Astrocyte of the hippocampus (primary cell): ENCODE results near the gene KPNB1.

ENCODE experiments used
- DNase-seq: peaks from one replicate; pipeline ENCODE4 v3.0.0; 2011; ENCODE audit warnings: low read depth, low spot score

The KPNB1 gene

GRCh38 chr17:47636273-47637030 lies 13.3 kb upstream of the KPNB1 start:
- no peak for DNase-seq

- no peak for DNase-seq
Measured at GRCh38 chr17:47638903-47639302, 10.8 kb upstream of the KPNB1 start.

GRCh38 chr17:47640076-47640475 lies 9.6 kb upstream of the KPNB1 start:
- DNase-seq = no peak

- no peak for DNase-seq
Measured at GRCh38 chr17:47641202-47641601, 8.5 kb upstream of the KPNB1 start.

GRCh38 chr17:47643116-47643515 lies 6.6 kb upstream of the KPNB1 start:
- no peak for DNase-seq

GRCh38 chr17:47644324-47644723 lies 5.4 kb upstream of the KPNB1 start:
- no peak for DNase-seq

GRCh38 chr17:47649972-47650524 lies 329 bp downstream of the KPNB1 start:
- no peak for DNase-seq

GRCh38 chr17:47650525-47651522 lies 1.1 kb downstream of the KPNB1 start:
- peak; percentile 98 for DNase-seq

GRCh38 chr17:47651704-47652103 lies 2.0 kb downstream of the KPNB1 start:
- DNase-seq = no peak

GRCh38 chr17:47652570-47652969 lies 2.9 kb downstream of the KPNB1 start:
- DNase-seq = peak; percentile 39

- no peak for DNase-seq
Measured at GRCh38 chr17:47653442-47653841, 3.7 kb downstream of the KPNB1 start.

GRCh38 chr17:47654991-47655390 lies 5.3 kb downstream of the KPNB1 start:
- peak; percentile 10 for DNase-seq

GRCh38 chr17:47660064-47660492 lies 10.4 kb downstream of the KPNB1 start:
- DNase-seq = no peak

GRCh38 chr17:47663912-47664623 lies 14.3 kb downstream of the KPNB1 start:
- DNase-seq = peak; percentile 88

GRCh38 chr17:47664624-47664941 lies 14.9 kb downstream of the KPNB1 start:
- DNase-seq = no peak

- DNase-seq = no peak
Measured at GRCh38 chr17:47665655-47666054, 15.9 kb downstream of the KPNB1 start.

- DNase-seq = no peak
Measured at GRCh38 chr17:47669081-47669480, 19.4 kb downstream of the KPNB1 start.

- DNase-seq = no peak
Measured at GRCh38 chr17:47670064-47670463, 20.3 kb downstream of the KPNB1 start.

- DNase-seq = no peak
Measured at GRCh38 chr17:47674499-47674898, 24.8 kb downstream of the KPNB1 start.

GRCh38 chr17:47675380-47676198 lies 25.9 kb downstream of the KPNB1 start:
- no peak for DNase-seq

- no peak for DNase-seq
Measured at GRCh38 chr17:47676199-47676472, 26.4 kb downstream of the KPNB1 start.
